Hepatocyte (in vitro differentiated cells): ENCODE measurements around the gene LRRC43.

ENCODE experiments used
- EZH2 ChIP-seq: fragments of 200-600 bp; sonication (generic); IDR thresholded peaks from 2 replicates; pipeline ENCODE4 v1.6.1; 2016; ENCODE audit warnings: antibody characterized with exemption, mild to moderate bottlenecking, borderline replicate concordance
- EZH2phosphoT487 ChIP-seq: fragments of 200-600 bp; sonication (generic); IDR thresholded peaks from one replicate; pipeline ENCODE4 v1.6.1; 2018; ENCODE audit warnings: antibody characterized with exemption, mild to moderate bottlenecking, low read depth, moderate library complexity; ENCODE audit not compliant: unreplicated experiment, severe bottlenecking
- TF ChIP-seq, protein P1 (sequence below): fragments of 200-600 bp; sonication (generic); IDR thresholded peaks from 2 replicates; pipeline ENCODE4 v1.5.1; 2016; ENCODE audit warnings: antibody characterized with exemption, mild to moderate bottlenecking; ENCODE audit not compliant: poor library complexity

DNA sequence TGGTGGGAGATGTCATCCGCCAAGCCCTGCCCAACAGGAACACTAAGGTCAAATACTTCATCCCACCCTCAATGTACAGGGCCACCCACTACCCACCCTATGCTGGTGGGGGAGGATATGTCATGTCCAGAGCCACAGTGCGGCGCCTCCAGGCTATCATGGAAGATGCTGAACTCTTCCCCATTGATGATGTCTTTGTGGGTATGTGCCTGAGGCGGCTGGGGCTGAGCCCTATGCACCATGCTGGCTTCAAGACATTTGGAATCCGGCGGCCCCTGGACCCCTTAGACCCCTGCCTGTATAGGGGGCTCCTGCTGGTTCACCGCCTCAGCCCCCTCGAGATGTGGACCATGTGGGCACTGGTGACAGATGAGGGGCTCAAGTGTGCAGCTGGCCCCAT lies 24.1 kb downstream of the LRRC43 start:
- TF ChIP-seq, protein P1, sequence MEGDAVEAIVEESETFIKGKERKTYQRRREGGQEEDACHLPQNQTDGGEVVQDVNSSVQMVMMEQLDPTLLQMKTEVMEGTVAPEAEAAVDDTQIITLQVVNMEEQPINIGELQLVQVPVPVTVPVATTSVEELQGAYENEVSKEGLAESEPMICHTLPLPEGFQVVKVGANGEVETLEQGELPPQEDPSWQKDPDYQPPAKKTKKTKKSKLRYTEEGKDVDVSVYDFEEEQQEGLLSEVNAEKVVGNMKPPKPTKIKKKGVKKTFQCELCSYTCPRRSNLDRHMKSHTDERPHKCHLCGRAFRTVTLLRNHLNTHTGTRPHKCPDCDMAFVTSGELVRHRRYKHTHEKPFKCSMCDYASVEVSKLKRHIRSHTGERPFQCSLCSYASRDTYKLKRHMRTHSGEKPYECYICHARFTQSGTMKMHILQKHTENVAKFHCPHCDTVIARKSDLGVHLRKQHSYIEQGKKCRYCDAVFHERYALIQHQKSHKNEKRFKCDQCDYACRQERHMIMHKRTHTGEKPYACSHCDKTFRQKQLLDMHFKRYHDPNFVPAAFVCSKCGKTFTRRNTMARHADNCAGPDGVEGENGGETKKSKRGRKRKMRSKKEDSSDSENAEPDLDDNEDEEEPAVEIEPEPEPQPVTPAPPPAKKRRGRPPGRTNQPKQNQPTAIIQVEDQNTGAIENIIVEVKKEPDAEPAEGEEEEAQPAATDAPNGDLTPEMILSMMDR: no peak
- TF ChIP-seq EZH2phosphoT487: no peak
- no peak for TF ChIP-seq EZH2
